Activated B cell treated with CpG ODN at 0.5 μM for 24 hours (primary cell): ENCODE data around the gene RNLS. TPM values are rescaled to one million over a fixed set of nuclear protein-coding genes. Genes with fewer than 3 reads are reported as not detected.
"Not testable (repeated sequence)": the region's sequence is repeated elsewhere in the genome, so short reads cannot be mapped to it uniquely, and the experiment has no call there.

Experiments
- ATAC-seq: fragments of 200-7000 bp; cut with Tn5 transposase; one replicate; pipeline ENCODE4 v1.10.0; 2021; ENCODE audit warnings: low read depth, mild to moderate bottlenecking, moderate library complexity
- CTCF ChIA-PET: fragments of 350-600 bp; sonication (Branson Sonifier 250); formaldehyde crosslinking; loops from one replicate; lab custom pipeline; 2021; ENCODE audit warnings: antibody characterized with exemption; lab: Charles Lee
- POLR2A ChIA-PET: fragments of 350-600 bp; sonication (Branson Sonifier 250); formaldehyde crosslinking; loops from one replicate; lab custom pipeline; 2021; ENCODE audit warnings: antibody characterized with exemption; lab: Charles Lee
- DNase-seq: peaks from one replicate; pipeline ENCODE4 v3.0.0; 2022
- H3K27ac Mint-ChIP-seq: one replicate; pipeline ENCODE4 v1.8.0; 2020; ENCODE audit warnings: mixed read lengths
- H3K27me3 Mint-ChIP-seq: one replicate; pipeline ENCODE4 v1.8.0; 2021; ENCODE audit warnings: mixed read lengths
- H3K36me3 Mint-ChIP-seq: one replicate; pipeline ENCODE4 v1.8.0; 2021; ENCODE audit warnings: low read depth, mixed read lengths
- H3K4me1 Mint-ChIP-seq: one replicate; pipeline ENCODE4 v1.8.0; 2021; ENCODE audit warnings: mixed read lengths
- H3K4me3 Mint-ChIP-seq: one replicate; pipeline ENCODE4 v1.8.0; 2020; ENCODE audit warnings: mild to moderate bottlenecking, mixed read lengths
- H3K9me3 Mint-ChIP-seq: one replicate; pipeline ENCODE4 v1.8.0; 2020; ENCODE audit warnings: mixed read lengths
- intact Hi-C: fragments of 100-400 bp; cut with micrococcal nuclease; formaldehyde crosslinking; loops from one replicate; pipeline ENCODE4 v1.15.1; 2024
- total RNA-seq: library from RNA; stranded (reverse); gene quantifications from 2 replicates; pipeline ENCODE4 v1.2.3, GENCODE V29; 2022
- TF ChIP-seq, protein P1 (sequence below): fragments of 200-600 bp; IDR thresholded peaks from one replicate; pipeline ENCODE4 v1.8.0; 2022; ENCODE audit warnings: antibody characterized with exemption, mild to moderate bottlenecking

The RNLS gene
- total RNA-seq, 1 donor from 2014 or later, result 5.7 TPM

DNA sequence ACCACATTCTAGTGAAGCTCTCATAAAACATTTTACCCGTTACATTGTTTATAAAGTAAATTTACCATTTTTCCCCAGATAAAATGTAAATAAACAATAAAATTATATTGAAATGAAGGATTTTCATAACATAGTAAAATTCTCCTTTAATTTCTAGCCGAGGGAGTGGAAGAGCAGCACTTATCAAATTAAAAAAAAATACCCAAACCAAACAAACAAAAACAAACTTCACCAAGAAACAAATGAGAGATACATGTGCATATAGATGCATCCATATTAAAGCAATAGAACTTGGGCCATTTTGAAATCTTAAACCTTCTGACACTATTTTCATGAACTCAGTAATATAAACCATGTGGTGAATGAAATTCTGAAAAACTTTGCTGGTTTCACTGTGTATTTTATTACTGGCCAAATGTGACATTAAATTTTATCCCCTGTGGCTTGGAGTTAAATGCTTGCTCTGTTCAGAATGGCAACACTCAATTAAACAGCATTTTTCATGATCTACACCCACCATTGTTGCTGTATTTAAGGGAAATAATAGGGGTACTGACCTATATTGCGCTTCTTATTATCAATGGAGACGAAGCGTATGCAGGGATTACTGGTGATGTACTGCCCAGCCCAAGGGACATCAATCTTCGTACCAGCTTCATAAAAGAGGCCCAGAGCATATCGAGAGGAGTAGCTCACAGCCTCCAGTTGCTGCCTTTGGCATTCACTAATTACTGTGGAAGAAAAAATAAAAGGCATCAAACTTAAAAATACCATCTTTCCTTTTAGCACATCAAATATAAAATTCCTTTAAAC is 220.9 kb downstream of the RNLS start:
- CTCF ChIA-PET, result no interaction called here

DNA sequence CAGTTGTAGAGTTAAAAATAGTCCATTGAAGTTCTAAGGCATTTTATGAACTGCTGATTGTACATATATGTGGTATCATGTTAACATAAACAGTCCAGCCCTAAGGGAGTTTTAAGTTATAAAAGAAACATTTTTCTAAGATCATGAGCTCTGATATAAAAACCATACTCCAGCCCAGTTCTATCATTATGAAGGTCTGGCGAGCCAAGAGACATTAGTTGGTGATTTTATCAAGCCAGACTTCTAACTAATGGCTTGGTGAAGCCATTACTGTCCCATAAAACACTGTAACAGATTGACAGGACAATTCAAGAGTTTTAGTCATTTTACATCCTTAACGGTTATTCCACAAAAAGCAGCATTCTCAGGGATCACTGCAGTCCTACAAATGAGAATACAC is 221.6 kb downstream of the RNLS start:
- CTCF ChIA-PET, result no interaction called here
- no peaks in the 10 kb centered on the region for H3K36me3 Mint-ChIP-seq
- DNase-seq, result no peak
- H3K27ac Mint-ChIP-seq, result no peak overlapping the region
- H3K9me3 Mint-ChIP-seq, result no peaks in the 10 kb centered on the region
- no peak overlapping the region for H3K4me3 Mint-ChIP-seq
- H3K4me1 Mint-ChIP-seq, result no peaks in the 10 kb centered on the region
- POLR2A ChIA-PET, result no interaction called here
- TF ChIP-seq, protein P1, sequence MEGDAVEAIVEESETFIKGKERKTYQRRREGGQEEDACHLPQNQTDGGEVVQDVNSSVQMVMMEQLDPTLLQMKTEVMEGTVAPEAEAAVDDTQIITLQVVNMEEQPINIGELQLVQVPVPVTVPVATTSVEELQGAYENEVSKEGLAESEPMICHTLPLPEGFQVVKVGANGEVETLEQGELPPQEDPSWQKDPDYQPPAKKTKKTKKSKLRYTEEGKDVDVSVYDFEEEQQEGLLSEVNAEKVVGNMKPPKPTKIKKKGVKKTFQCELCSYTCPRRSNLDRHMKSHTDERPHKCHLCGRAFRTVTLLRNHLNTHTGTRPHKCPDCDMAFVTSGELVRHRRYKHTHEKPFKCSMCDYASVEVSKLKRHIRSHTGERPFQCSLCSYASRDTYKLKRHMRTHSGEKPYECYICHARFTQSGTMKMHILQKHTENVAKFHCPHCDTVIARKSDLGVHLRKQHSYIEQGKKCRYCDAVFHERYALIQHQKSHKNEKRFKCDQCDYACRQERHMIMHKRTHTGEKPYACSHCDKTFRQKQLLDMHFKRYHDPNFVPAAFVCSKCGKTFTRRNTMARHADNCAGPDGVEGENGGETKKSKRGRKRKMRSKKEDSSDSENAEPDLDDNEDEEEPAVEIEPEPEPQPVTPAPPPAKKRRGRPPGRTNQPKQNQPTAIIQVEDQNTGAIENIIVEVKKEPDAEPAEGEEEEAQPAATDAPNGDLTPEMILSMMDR, result no peak
- H3K27me3 Mint-ChIP-seq, result no peaks in the 10 kb centered on the region
- no peak for ATAC-seq
- intact Hi-C loops, result loop anchor here (2.0 kb wide), 1 partner anchor 17 kb away; no protein-coding TSS in a partner anchor

More for the DNA sequence above, 220.9 kb downstream of the RNLS start:
- intact Hi-C loops, result loop anchor here (2.0 kb wide), 1 partner anchor 17 kb away; no protein-coding TSS in a partner anchor
- H3K4me3 Mint-ChIP-seq, result no peak overlapping the region
- DNase-seq (no peak), ATAC-seq (no peak)
- TF ChIP-seq, protein P1, result no peak
- no peak overlapping the region for H3K27ac Mint-ChIP-seq
- H3K36me3 Mint-ChIP-seq, result no peaks in the 10 kb centered on the region
- H3K4me1 Mint-ChIP-seq, result no peaks in the 10 kb centered on the region
- POLR2A ChIA-PET, result no interaction called here
- H3K27me3 Mint-ChIP-seq, result no peaks in the 10 kb centered on the region
- no peaks in the 10 kb centered on the region for H3K9me3 Mint-ChIP-seq

DNA sequence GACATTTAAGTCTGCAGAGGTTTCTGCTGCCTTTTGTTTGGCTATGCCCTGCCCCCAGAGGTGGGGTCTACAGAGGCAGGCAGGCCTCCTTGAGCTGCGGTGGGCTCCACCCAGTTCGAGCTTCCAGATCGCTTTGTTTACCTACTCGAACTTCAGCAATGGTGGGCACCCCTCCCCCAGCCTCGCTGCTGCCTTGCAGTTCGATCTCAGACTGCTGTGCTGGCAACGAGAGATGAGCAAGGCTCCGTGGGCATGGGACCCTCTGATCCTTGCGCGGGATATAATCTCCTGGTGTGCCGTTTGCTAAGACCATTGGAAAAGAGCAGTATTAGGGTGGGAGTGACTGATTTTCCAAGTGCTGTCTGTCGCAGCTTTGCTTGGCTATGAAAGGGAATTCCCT is 227.4 kb downstream of the RNLS start:
- intact Hi-C loops, H3K4me3 Mint-ChIP-seq: not testable (repeated sequence)

DNA sequence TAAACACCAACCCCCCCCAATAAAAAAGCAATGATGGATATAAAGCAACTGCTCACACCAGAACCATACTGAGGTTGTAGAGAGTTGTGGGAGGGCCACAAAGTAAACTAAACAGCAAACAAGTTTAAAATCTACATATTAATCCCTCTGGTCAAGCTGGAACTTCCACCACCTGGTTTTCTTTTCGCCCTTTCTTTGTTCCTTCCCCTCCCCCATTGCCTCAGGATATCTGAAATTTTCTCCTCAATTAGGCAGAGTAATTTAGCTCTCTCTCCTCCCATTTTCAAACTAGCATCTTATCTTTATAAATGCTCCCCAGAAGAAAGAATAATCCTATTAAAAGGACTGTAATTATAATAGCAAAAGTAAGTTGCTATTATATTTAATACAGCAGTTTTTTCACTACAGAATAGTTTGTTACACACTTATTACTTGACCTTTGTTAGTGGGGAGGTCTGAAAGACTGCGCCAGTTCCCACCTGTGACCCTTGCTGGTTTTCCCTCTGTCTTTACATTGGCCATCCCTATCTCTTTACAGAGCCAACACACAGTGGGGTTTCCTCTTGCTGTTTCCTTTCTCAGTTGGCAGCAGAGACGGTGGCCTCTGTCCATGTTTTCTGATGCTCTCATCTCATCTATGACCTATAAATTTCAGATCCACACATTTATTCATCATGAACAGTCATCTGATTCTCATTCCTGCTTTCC is 235.4 kb downstream of the RNLS start:
- CTCF ChIA-PET, result no interaction called here
- ATAC-seq (no peak), DNase-seq (no peak)
- Mint-ChIP-seq H3K27me3 (no peaks in the 10 kb centered on the region), H3K27ac (no peak overlapping the region), H3K4me1 (peaks cover 37% of the 10 kb centered on the region), H3K9me3 (no peaks in the 10 kb centered on the region), H3K4me3 (no peak overlapping the region), H3K36me3 (no peaks in the 10 kb centered on the region)
- intact Hi-C loops, result no loop called here
- TF ChIP-seq, protein P1, result no peak
- POLR2A ChIA-PET, result interaction anchor here (1.4 kb wide), 1 partner anchor 13 kb away, joined by 3 read pairs; no protein-coding TSS in a partner anchor

More for the DNA sequence above, 227.4 kb downstream of the RNLS start:
- H3K4me1 Mint-ChIP-seq, H3K36me3 Mint-ChIP-seq, ATAC-seq, POLR2A ChIA-PET, CTCF ChIA-PET, DNase-seq, H3K27ac Mint-ChIP-seq, H3K9me3 Mint-ChIP-seq, H3K27me3 Mint-ChIP-seq: not testable (repeated sequence)

DNA sequence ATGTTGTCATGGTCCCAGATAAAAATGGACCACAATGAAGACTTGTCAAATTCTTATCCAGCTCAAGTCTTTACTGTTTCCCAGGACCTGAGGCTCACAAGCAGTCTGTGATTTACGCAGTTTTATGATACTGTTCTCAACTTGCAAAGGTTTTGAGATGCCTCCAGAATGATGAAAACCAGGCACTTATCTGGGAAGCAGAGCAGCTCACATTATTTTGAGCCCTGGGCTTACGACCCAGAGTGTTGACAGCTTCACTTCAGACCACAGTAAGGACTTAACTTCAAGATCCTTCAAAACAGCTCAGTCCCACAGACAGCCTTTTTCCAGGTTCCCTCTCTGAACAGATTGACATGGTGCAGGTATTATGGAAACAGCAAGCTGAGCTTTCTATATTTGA is 236.1 kb downstream of the RNLS start:
- TF ChIP-seq, protein P1, result no peak
- Mint-ChIP-seq H3K4me3 (no peak overlapping the region), H3K27ac (no peak overlapping the region), H3K27me3 (no peaks in the 10 kb centered on the region), H3K4me1 (peaks cover 35% of the 10 kb centered on the region), H3K36me3 (no peaks in the 10 kb centered on the region), H3K9me3 (no peaks in the 10 kb centered on the region)
- DNase-seq (no peak), ATAC-seq (no peak)
- intact Hi-C loops, result no loop called here
- POLR2A ChIA-PET, result interaction anchor here (1.4 kb wide), 1 partner anchor 13 kb away, joined by 3 read pairs; no protein-coding TSS in a partner anchor
- CTCF ChIA-PET, result interaction anchor here (0.9 kb wide), 1 partner anchor 42 kb away, joined by 4 read pairs; no protein-coding TSS in a partner anchor
